ENCODE data around the gene CDH2. TPM values are rescaled to one million over a fixed set of nuclear protein-coding genes. Genes with fewer than 3 reads are reported as not detected.

The CDH2 gene
- total RNA-seq, 1 experiment from 2014 or later: 36.2 TPM

GRCh38 chr18:28012336-28012735, 164.6 kb downstream of the CDH2 start:
- no peak overlapping the region for H3K4ac ChIP-seq (ENCODE audit: low read depth, low read length)
- no peak overlapping the region for H4K5ac ChIP-seq (ENCODE audit: insufficient read length, low read depth, low read length)
- no peak overlapping the region for H2BK20ac ChIP-seq (ENCODE audit: low read depth, low read length, poor library complexity, severe bottlenecking)
- H3K4me3 Mint-ChIP-seq: no peak overlapping the region
- H4K91ac ChIP-seq (ENCODE audit: insufficient read length, low read depth, low read length): no peak overlapping the region
- no peaks in the 10 kb centered on the region for H3K27me3 Mint-ChIP-seq (ENCODE audit: low read depth)
- no peaks in the 10 kb centered on the region for H3K4me1 ChIP-seq (ENCODE audit: insufficient read depth, low read length)
- no peaks in the 10 kb centered on the region for H4K20me1 ChIP-seq (ENCODE audit: control insufficient read depth, insufficient read depth, insufficient read length)
- H3K27me3 ChIP-seq (ENCODE audit: insufficient read depth, low read length): no peaks in the 10 kb centered on the region
- H3K27ac Mint-ChIP-seq: no peak overlapping the region; a peak in 1 of 7 replicates
- no peak overlapping the region for H3K4me2 ChIP-seq (ENCODE audit: insufficient read depth, insufficient read length, low read length)
- H3K14ac ChIP-seq (ENCODE audit: insufficient read depth, low read length): no peak overlapping the region
- TF ChIP-seq CTCF (conservative IDR thresholded peaks at IDR 0.05): no peak
- no peak overlapping the region for H2BK15ac ChIP-seq (ENCODE audit: low read depth, low read length)
- no peaks in the 10 kb centered on the region for H3K79me2 ChIP-seq (ENCODE audit: insufficient read depth, low read length)
- no peak overlapping the region for H4K8ac ChIP-seq (replicated peaks; ENCODE audit: insufficient read length, low read depth, low read length)
- no peaks in the 10 kb centered on the region for H3K79me1 ChIP-seq (ENCODE audit: insufficient read depth, low read depth, low read length, poor library complexity, severe bottlenecking)
- H2BK5ac ChIP-seq (ENCODE audit: insufficient read length, low read length): no peak overlapping the region
- H3K18ac ChIP-seq (ENCODE audit: insufficient read length, low read depth, low read length): no peak overlapping the region
- no peak overlapping the region for H2BK12ac ChIP-seq (ENCODE audit: insufficient read length, low read depth, low read length)
- H3K56ac ChIP-seq (ENCODE audit: insufficient read length, low read depth, low read length): no peak overlapping the region
- no peak overlapping the region for H2AK5ac ChIP-seq (ENCODE audit: insufficient read length, low read length)
- H3K23me2 ChIP-seq (ENCODE audit: insufficient read length, low read depth, low read length, poor library complexity, severe bottlenecking): no peaks in the 10 kb centered on the region
- H3K9me3 Mint-ChIP-seq: no peaks in the 10 kb centered on the region
- no peak overlapping the region for H2AFZ ChIP-seq (ENCODE audit: low read length)
- H2BK120ac ChIP-seq (ENCODE audit: low read depth, low read length, poor library complexity, severe bottlenecking): no peak overlapping the region
- H3K9ac ChIP-seq (ENCODE audit: extremely low read depth, insufficient read length, low read length): no peak overlapping the region
- H3K9me3 ChIP-seq (ENCODE audit: control insufficient read depth, low read depth, low read length): no peaks in the 10 kb centered on the region
- DNase-seq: no peak
- H3K27ac ChIP-seq (ENCODE audit: insufficient read length, low read depth, low read length): no peak overlapping the region
- H3T11ph ChIP-seq (ENCODE audit: low read length): no peak overlapping the region
- H3K23ac ChIP-seq (ENCODE audit: insufficient read length, low read depth, low read length): no peak overlapping the region
- peaks cover 10% of the 10 kb centered on the region in 2 experiments for H3K4me1 Mint-ChIP-seq
- no peaks in the 10 kb centered on the region; a peak in 1 of 7 replicates for H3K36me3 Mint-ChIP-seq (ENCODE audit: insufficient read depth in 1 of 3, low read depth in 3 of 3)
